ENCODE measurements around the gene SPRR4.

DNA sequence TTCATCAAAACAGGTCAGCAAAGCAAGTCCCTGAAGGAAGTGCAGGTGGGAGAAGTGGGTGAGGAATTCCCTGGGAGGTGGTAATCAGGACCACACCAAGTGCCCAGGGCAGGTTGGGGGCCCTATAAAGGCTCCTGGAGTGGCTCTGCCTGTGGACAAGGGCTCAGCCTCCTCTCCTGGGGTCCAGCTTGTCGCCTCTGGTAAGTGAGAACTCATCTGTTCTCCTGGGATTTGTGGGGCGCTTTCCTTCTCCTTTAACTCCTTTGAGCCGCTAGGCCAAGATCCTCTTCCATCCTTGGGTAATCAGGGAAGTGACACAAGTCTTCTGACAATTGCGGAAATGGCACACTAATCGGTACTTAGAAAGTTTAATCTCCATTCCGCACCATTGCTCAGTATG, at the start of gene SPRR4:
- TF ChIP-seq, protein P1, sequence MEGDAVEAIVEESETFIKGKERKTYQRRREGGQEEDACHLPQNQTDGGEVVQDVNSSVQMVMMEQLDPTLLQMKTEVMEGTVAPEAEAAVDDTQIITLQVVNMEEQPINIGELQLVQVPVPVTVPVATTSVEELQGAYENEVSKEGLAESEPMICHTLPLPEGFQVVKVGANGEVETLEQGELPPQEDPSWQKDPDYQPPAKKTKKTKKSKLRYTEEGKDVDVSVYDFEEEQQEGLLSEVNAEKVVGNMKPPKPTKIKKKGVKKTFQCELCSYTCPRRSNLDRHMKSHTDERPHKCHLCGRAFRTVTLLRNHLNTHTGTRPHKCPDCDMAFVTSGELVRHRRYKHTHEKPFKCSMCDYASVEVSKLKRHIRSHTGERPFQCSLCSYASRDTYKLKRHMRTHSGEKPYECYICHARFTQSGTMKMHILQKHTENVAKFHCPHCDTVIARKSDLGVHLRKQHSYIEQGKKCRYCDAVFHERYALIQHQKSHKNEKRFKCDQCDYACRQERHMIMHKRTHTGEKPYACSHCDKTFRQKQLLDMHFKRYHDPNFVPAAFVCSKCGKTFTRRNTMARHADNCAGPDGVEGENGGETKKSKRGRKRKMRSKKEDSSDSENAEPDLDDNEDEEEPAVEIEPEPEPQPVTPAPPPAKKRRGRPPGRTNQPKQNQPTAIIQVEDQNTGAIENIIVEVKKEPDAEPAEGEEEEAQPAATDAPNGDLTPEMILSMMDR (conservative IDR thresholded peaks at IDR 0.05; ENCODE audit: low read length) = no peak
- no peak for TF ChIP-seq EZH2phosphoT487 (IDR thresholded peaks at IDR 0.05; ENCODE audit: borderline replicate concordance, low read depth, low read length)
